ENCODE data around the gene OVOL1. TPM values are rescaled to one million over a fixed set of nuclear protein-coding genes. Genes with fewer than 3 reads are reported as not detected.
A peak's percentile ranks its signal among the peaks of the same experiment; 100 is the strongest.

OVOL1 gene
- total and polyA plus RNA-seq, 2 of the 8 experiments (the other 6 are each of a cell fraction or from before 2014, with no cell fraction given), result 2.6 to 3.4 TPM

DNA sequence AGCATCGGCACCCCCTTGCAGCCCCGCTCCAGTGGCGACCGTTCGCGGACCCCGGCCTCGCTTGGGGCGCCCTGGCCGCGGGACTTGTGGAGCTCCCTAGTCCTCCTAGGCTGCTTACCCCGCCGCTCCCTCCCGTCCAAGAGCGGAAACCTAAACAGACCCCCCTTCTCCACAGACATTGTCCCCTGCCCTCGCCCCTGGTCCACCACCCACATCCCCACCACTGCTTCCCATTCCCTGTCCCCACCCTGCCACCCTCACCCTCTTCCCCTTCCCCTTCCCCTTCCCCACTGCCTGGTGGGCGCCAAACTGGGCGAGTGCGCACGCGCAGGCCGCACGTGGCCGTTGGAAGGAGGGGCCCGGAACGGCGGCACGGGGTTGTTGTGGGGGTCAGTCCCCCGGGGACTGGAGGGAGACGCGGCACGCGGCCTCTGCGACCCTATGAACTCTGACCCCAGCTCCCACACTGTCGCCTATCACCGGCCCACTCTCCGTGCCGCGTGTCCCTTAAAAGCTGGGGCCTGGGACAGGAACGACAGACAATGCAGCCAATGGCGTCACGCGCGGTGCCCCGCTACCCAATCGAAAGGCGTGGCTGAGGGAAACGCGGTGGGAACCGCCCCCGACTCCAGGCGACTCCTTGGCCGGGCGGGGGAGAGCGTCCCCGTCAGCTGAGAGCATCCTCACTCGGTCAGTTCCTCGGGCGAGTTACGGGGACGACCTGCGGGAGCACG is 46.6 kb downstream of the OVOL1 start, which contains the start of gene SNX32:
Gene SNX32, plus strand, starts transcription at position 667 of the 734 bp plus-strand sequence. CDS start 103 bp downstream, outside the sequence.
- CTCF ChIA-PET (ENCODE audit: partially characterized antibody), result interaction anchor here (0.7 to 3.9 kb wide), 19 partner anchors 10 to 226 kb away, joined by 3 to 52 read pairs (median 4); partner anchors contain the start of genes AP5B1, FIBP and MUS81
- peak within 1 kb of the TSS; percentile 100 for H3K4ac ChIP-seq (replicated peaks; ENCODE audit: insufficient read length, low read depth, low read length)
- WGBS, 2 experiments (ENCODE audit: extremely low coverage in 1 of 2, insufficient coverage in 1 of 2, insufficient read length in 1 of 2, insufficient replicate concordance in 2 of 2, low coverage in 1 of 2, low lambda C conversion rate in 2 of 2, missing lambda C conversion rate in 1 of 2), result 6% methylated on average over 20 of the region's 63 CpGs; no CpG with 5 or more reads in 1 of the 2 experiments
- H2BK5ac ChIP-seq (ENCODE audit: low read depth, low read length), result peak within 1 kb of the TSS; percentile 89
- H3K36me3 ChIP-seq (ENCODE audit: control insufficient read depth in 2 of 4, insufficient read depth in 4 of 4, low read length in 3 of 4), result no peaks in the 10 kb centered on the region; a peak in 1 of 8 replicates
- H2AFZ ChIP-seq (ENCODE audit: low read length), result peak within 1 kb of the TSS; percentile 97
- peak within 1 kb of the TSS; percentile 68 to 72 (median 70) for H3K4me3 ChIP-seq (ENCODE audit: extremely low read depth in 1 of 4, insufficient read depth in 2 of 4, low read depth in 3 of 4, low read length in 4 of 4)
- peak within 1 kb of the TSS; percentile 99 for H2BK15ac ChIP-seq (ENCODE audit: low read length)
- peaks cover 0 to 9% of the 10 kb centered on the region in 2 experiments for H4K20me1 ChIP-seq (replicated peaks in 1 of 2; ENCODE audit: control insufficient read depth in 1 of 2, insufficient read depth in 2 of 2, low read length in 2 of 2)
- H3K14ac ChIP-seq (ENCODE audit: insufficient read length), result peak within 1 kb of the TSS; percentile 100
- H4K8ac ChIP-seq (ENCODE audit: extremely low read depth, insufficient read depth, low read length), result peak within 1 kb of the TSS; percentile 97
- peak within 1 kb of the TSS; percentile 97 to 100 for H3K4me2 ChIP-seq (ENCODE audit: insufficient read depth in 1 of 2, low read depth in 2 of 2, low read length in 2 of 2)
- peaks cover 0 to 9% (median 6%) of the 10 kb centered on the region in 4 experiments; a peak in 4 of 7 replicates for H3K27me3 ChIP-seq (replicated peaks in 1 of 4; ENCODE audit: control insufficient read depth in 3 of 4, extremely low read depth in 1 of 4, insufficient read depth in 3 of 4, low read length in 3 of 4)
- H4K91ac ChIP-seq (replicated peaks; ENCODE audit: insufficient read length, low read length), result peak within 1 kb of the TSS; percentile 90
- H3K18ac ChIP-seq (ENCODE audit: extremely low read depth, low read length), result peak within 1 kb of the TSS; percentile 72
- peak within 1 kb of the TSS; percentile 70; the same call in 1 of the 2 replicates for H3K27ac ChIP-seq (ENCODE audit: low read depth, low read length)
- peak within 1 kb of the TSS; percentile 62; the same call in 1 of the 2 replicates for H2BK20ac ChIP-seq (ENCODE audit: low read length)
- DNase-seq (ENCODE audit: low read depth in 1 of 2, low spot score in 2 of 2) (peak in 1 of 2 experiments; percentile 97), FAIRE-seq (peak; percentile 58)
- peaks cover 0 to 3% of the 10 kb centered on the region in 2 experiments; a peak in 1 of 4 replicates for H3K79me2 ChIP-seq (ENCODE audit: control insufficient read depth in 1 of 2, insufficient read depth in 2 of 2, low read length in 2 of 2)
- peak within 1 kb of the TSS; percentile 97 for H2AK5ac ChIP-seq (ENCODE audit: low read depth, low read length)
- POLR2A ChIA-PET (ENCODE audit: partially characterized antibody), result interaction anchor here (1.0 to 4.0 kb wide), 11 partner anchors 9 to 195 kb away, joined by 3 to 30 read pairs (median 7); partner anchors contain the start of genes AP5B1, CFL1, KAT5 and MUS81
- peak within 1 kb of the TSS; percentile 49 for H3K56ac ChIP-seq (replicated peaks; ENCODE audit: insufficient read length, low read depth, low read length)
- peak within 1 kb of the TSS; percentile 73 for H4K5ac ChIP-seq (ENCODE audit: insufficient read length, low read depth, low read length)
- no peaks in the 10 kb centered on the region; the same call in 1 of the 2 replicates for H3K79me1 ChIP-seq (ENCODE audit: low read depth, low read length)
- peaks cover 0 to 8% (median 6%) of the 10 kb centered on the region in 4 experiments; a peak in 6 of 7 replicates for H3K4me1 ChIP-seq (replicated peaks in 1 of 4; ENCODE audit: control insufficient read depth in 3 of 4, insufficient read depth in 4 of 4, low read length in 3 of 4)
- no peaks in the 10 kb centered on the region for H3K9me3 ChIP-seq (ENCODE audit: insufficient read depth in 2 of 2, low read depth in 1 of 2, low read length in 1 of 2)
- H3K23me2 ChIP-seq (ENCODE audit: low read depth, low read length), result peaks cover 22% of the 10 kb centered on the region
- H2BK12ac ChIP-seq (ENCODE audit: low read depth, low read length), result peak within 1 kb of the TSS; percentile 96
- peak within 1 kb of the TSS in 3 of 4 experiments; percentile 71 to 75 (median 71); a peak in 6 of 7 replicates for H3K9ac ChIP-seq (replicated peaks in 1 of 4; ENCODE audit: extremely low read depth in 1 of 4, low read depth in 3 of 4, low read length in 3 of 4)
- peak within 1 kb of the TSS; percentile 35 for H2BK120ac ChIP-seq (replicated peaks; ENCODE audit: low read depth, low read length)
- peak within 1 kb of the TSS; percentile 75 for H3K23ac ChIP-seq (ENCODE audit: insufficient read length)
- TF ChIP-seq CHD1 (IDR thresholded peaks at IDR 0.05; ENCODE audit: low read depth, low read length), result no peak
- peak; percentile 72 for TF ChIP-seq PHF8 (conservative IDR thresholded peaks at IDR 0.05; ENCODE audit: low read depth, low read length)
- TF ChIP-seq MAFK (IDR thresholded peaks at IDR 0.05; ENCODE audit: low read depth, low read length), result no peak
- no peak for TF ChIP-seq HDAC6 (IDR thresholded peaks at IDR 0.05; ENCODE audit: low read depth, low read length)
- no peak for TF ChIP-seq CBX5 (IDR thresholded peaks at IDR 0.05; ENCODE audit: low read depth, low read length)
- TF ChIP-seq RXRA (IDR thresholded peaks at IDR 0.05; ENCODE audit: insufficient read depth, low read depth, low read length), result no peak
- TF ChIP-seq GABPA (IDR thresholded peaks at IDR 0.05; ENCODE audit: borderline replicate concordance, insufficient read depth, low read length), result no peak
- no peak for TF ChIP-seq TAF7 (optimal IDR thresholded peaks at IDR 0.05; ENCODE audit: borderline replicate concordance, low read depth, low read length)
- no peak for TF ChIP-seq RAD21 (IDR thresholded peaks at IDR 0.05 in 1 of 2, conservative IDR thresholded peaks at IDR 0.05 in 1 of 2; ENCODE audit: low read depth in 2 of 2, low read length in 2 of 2)
- peak; percentile 99 for TF ChIP-seq SP1 (IDR thresholded peaks at IDR 0.05; ENCODE audit: low read depth, low read length)
- peak; percentile 92 for TF ChIP-seq CHD2 (IDR thresholded peaks at IDR 0.05; ENCODE audit: low read length)
